HG02938 (cell line): ENCODE results near the gene CEP192.
"Not testable (repeated sequence)": the region's sequence is repeated elsewhere in the genome, so short reads cannot be mapped to it uniquely, and the experiment has no call there.

Experiments
- ATAC-seq: cut with Tn5 transposase; IDR thresholded peaks from one replicate; pipeline ENCODE4 v1.9.1; 2021; ENCODE audit warnings: mild to moderate bottlenecking, moderate library complexity; ENCODE audit not compliant: unreplicated experiment

CEP192 gene

GRCh38 chr18:13095466-13095865, 104.3 kb downstream of the CEP192 start:
- no peak for ATAC-seq

GRCh38 chr18:13096232-13096631, 105.1 kb downstream of the CEP192 start:
- no peak for ATAC-seq

GRCh38 chr18:13096719-13097118, 105.6 kb downstream of the CEP192 start:
- no peak for ATAC-seq

- ATAC-seq, result not testable (repeated sequence)
Measured at GRCh38 chr18:13098104-13098503, 106.9 kb downstream of the CEP192 start.

- ATAC-seq, result no peak
Measured at GRCh38 chr18:13099113-13099512, 108.0 kb downstream of the CEP192 start.

- no peak for ATAC-seq
Measured at GRCh38 chr18:13100942-13101658, 109.9 kb downstream of the CEP192 start.

GRCh38 chr18:13101659-13102197, 110.6 kb downstream of the CEP192 start:
- no peak for ATAC-seq

GRCh38 chr18:13103366-13103765, 112.2 kb downstream of the CEP192 start:
- ATAC-seq, result no peak

GRCh38 chr18:13105059-13105458, 113.9 kb downstream of the CEP192 start:
- no peak for ATAC-seq

- ATAC-seq, result no peak
Measured at GRCh38 chr18:13107074-13107473, 115.9 kb downstream of the CEP192 start.

GRCh38 chr18:13108330-13108729, 117.2 kb downstream of the CEP192 start:
- no peak for ATAC-seq

- no peak for ATAC-seq
Measured at GRCh38 chr18:13110559-13110958, 119.4 kb downstream of the CEP192 start.

- ATAC-seq, result no peak
Measured at GRCh38 chr18:13112982-13113381, 121.8 kb downstream of the CEP192 start.

GRCh38 chr18:13120255-13120654, 129.1 kb downstream of the CEP192 start:
- no peak for ATAC-seq

GRCh38 chr18:13120983-13121441, 129.8 kb downstream of the CEP192 start:
- no peak for ATAC-seq

- ATAC-seq, result no peak
Measured at GRCh38 chr18:13124411-13124810, 133.2 kb downstream of the CEP192 start.

- ATAC-seq, result no peak
Measured at GRCh38 chr18:13125191-13125590, 134.0 kb downstream of the CEP192 start.

GRCh38 chr18:13126966-13127598, 135.9 kb downstream of the CEP192 start:
- no peak for ATAC-seq

GRCh38 chr18:13131283-13131682, 140.1 kb downstream of the CEP192 start:
- no peak for ATAC-seq

- ATAC-seq, result no peak
Measured at GRCh38 chr18:13134551-13135401, 143.6 kb downstream of the CEP192 start.
